Subcutaneous preadipocyte (primary cell): ENCODE data around the gene FBP1. TPM values are rescaled to one million over a fixed set of nuclear protein-coding genes. Genes with fewer than 3 reads are reported as not detected.

ENCODE experiments used
- total RNA-seq: library from RNA; depleted of rRNA; stranded (reverse); fragments of >200 nt; gene quantifications from 2 replicates; pipeline ENCODE4 v1.2.3, GENCODE V29; 2012

FBP1 gene
- not detected in 2 replicates for total RNA-seq

DNA sequence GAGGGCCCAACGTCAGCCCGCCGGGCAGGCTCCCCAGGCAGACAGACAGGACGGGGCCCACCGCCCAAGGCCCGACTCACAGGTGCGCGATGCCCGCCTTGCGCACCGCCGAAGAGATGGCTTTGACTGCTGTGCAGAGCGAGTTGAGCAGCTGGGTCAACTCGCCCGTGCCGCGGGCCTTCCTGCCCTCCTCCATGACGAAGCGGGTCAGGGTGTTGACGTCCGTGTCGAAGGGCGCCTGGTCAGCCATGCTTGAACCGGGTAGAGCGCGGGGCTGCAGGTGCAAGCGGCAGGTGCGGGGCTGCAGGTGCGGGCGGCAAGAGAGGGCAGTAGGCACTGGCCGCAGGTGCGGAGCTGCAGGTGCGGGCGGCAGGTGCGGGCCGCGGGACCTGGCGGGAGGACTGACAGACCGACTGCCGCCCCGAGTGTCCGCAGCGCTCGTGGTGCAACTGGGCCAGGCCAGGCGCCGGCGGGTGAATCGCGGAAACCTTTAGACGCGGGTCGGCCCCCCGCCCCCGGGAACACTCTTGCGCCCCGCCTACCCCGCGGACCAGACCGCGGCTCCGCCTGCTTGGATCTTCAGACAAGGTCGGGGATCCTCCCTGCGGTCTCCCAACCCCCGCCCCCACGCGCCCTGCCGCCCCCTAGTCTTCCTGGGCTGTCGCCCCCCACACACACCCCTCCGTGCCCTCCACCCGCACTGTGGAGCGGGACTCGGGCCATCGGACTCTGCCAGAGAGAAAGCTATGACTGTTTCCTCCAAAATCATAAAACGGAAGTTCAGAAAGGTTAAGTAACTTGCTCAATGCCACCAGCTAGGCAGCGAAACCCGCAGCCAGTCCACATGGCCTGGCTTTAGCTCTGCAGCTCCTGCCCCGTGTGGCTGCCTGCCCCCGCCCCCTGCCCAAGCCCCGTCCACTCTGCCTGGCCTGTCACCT lies at the start of gene FBP1:
Gene FBP1 (minus strand): TSS at position 458 of the 938 bp plus-strand sequence. CDS start 208 bp downstream, at position 250.

DNA sequence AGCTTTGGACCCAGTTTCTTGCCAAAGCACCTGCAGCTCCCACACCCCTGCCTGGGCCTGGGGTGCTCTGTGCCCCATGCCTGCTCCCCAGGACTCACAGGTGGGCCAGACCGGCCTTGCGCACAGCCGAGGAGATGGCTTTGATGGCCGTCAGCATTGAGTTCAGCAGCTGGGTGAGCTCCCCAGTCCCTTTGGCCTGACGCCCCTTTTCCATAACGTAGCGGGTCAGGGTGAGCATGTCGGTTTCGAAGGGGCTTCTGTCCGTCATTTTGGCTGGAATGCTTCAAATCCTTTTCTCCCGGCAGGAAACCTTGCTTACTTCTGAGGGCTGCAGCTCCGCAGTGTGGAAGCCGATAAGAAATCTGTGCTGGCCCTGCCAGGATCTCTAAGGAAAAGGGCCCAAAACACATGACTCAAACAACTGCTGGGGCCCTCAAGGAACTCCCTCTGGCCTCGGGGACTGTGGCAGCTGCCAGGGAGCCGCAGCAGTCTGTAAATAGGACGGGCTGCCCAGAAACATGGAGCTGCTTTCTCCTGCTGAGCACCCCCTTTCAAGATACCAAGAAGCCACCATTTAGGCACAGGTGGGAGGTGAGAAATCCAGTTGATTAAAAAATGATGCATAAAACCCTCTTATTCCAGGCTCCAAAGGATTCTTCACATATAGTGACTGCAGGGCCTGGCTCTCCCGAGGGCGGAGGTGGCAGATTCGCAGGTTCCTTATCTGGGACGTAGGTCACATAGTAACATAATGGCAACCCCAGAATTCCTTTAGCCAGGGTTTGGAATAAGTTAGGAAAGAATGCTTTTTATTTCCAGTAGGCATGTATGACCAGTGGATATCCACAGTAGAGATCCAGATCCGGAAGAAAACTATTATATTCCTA lies 45.6 kb downstream of the FBP1 start, which contains the start of gene FBP2:
Gene FBP2 (minus strand): TSS at position 366 of the 887 bp plus-strand sequence. CDS start 98 bp downstream, at position 268.

DNA sequence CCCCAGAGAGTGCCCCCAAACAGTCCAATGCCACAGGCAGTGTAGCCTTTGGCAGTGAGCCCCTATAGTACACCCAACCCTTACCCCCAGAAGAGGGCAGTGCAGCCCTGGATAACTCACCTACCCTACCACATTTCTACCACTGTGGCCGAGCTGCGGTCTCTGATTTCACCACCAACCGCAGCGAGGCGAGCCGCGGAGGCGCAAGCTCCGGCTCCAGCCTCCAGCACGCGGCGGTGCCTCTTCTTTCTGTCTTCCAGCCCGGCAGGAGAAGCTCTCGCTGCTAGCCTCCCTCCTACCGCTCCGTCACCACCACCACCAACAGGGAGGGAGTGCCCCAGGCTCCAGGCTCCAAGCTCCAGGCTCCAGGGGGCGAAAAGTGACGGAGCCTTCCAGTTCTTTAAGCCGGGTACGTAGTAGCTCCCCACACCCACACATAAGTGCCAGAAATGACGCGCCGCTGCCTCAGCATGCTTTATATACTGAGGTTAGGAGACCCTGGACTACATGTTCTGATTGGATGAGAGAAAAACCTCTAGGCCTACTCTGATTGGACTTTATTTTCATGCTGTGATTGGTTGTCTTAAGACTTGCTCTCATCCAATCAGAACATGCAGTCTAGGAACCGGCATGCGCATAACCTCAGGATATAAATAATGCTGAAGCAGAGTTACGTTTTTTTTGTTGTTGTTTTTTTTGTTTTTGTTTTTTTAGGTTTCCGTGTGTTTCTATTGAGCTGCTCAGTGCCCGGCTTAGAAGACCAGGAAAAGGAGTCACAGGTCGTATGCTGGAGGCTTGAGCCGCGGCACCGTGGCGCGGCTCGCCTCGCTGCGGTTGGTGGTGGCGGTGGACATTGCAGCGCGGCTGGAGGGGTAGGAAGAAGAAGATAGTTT lies 84.6 kb downstream of the FBP1 start, which contains the start of gene PCAT7:
Gene PCAT7 (plus strand): TSS at position 645 of the 893 bp plus-strand sequence.

Other genes starting within 250 kb of the FBP1 start
- not detected in 2 replicates for gene PCAT7, start 84.4 kb downstream of the FBP1 start, total RNA-seq
- gene FBP2, start 45.7 kb downstream of the FBP1 start, total RNA-seq: under 0.01 TPM in 1 of 2 replicates, not detected in the other
- gene AOPEP, start 87.2 kb upstream of the FBP1 start, total RNA-seq: 16.5 and 27.4 TPM in 2 replicates